HG02970 (cell line): Measurements from ENCODE around the gene HDAC1.
"Not testable (repeated sequence)": the region's sequence is repeated elsewhere in the genome, so short reads cannot be mapped to it uniquely, and the experiment has no call there.

Source experiments
- ATAC-seq: cut with Tn5 transposase; IDR thresholded peaks from one replicate; pipeline ENCODE4 v1.9.1; 2021; ENCODE audit warnings: mild to moderate bottlenecking, moderate library complexity, moderate number of reproducible peaks; ENCODE audit not compliant: unreplicated experiment, low FRiP score

HDAC1 gene

DNA sequence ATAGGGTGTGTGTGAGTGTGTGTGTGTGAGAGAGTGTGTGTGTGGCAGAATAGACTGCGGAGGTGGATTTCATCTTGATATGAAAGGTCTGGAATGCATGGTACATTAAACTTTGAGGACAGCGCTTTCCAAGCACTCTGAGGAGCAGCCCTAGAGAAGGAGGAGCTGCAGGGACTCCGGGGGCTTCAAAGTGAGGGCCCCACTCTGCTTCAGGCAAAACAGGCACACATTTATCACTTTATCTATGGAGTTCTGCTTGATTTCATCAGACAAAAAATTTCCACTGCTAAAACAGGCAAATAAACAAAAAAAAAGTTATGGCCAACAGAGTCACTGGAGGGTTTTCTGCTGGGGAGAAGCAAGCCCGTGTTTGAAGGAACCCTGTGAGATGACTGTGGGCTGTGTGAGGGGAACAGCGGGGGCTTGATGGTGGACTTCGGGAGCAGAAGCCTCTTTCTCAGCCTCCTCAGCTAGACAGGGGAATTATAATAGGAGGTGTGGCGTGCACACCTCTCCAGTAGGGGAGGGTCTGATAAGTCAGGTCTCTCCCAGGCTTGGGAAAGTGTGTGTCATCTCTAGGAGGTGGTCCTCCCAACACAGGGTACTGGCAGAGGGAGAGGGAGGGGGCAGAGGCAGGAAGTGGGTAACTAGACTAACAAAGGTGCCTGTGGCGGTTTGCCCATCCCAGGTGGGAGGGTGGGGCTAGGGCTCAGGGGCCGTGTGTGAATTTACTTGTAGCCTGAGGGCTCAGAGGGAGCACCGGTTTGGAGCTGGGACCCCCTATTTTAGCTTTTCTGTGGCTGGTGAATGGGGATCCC lies 18.3 kb upstream of the HDAC1 start:
- no peak for ATAC-seq

DNA sequence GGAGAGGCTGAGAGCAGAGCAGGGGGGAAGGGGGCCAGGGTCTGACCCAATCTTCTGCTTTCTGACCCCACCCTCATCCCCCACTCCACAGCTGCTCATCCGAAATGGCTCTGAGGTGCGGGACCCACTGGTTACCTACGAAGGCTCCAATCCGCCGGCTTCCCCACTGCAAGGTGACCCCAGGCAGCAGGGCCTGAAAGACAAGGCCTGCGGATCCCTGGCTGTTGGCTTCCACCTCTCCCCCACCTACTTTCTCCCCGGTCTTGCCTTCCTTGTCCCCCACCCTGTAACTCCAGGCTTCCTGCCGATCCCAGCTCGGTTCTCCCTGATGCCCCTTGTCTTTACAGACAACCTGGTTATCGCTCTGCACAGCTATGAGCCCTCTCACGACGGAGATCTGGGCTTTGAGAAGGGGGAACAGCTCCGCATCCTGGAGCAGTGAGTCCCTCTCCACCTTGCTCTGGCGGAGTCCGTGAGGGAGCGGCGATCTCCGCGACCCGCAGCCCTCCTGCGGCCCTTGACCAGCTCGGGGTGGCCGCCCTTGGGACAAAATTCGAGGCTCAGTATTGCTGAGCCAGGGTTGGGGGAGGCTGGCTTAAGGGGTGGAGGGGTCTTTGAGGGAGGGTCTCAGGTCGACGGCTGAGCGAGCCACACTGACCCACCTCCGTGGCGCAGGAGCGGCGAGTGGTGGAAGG lies 17.1 kb upstream of the HDAC1 start:
- no peak for ATAC-seq

DNA sequence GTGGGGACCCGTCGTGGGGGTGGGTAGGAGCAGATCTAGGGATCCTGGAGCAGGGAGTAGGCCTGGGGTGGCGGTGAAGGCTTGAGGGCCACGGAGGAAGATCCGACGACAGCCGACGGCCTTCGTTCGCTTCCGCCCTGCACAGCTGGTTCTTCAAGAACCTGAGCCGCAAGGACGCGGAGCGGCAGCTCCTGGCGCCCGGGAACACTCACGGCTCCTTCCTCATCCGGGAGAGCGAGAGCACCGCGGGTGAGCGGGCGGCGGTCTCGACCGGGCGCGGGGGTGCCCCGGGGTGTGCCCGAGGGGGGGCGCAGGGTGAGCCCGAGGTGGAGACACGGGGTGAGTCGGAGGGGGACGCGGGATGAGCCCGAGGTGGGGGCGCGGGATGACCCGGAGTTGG lies 16.5 kb upstream of the HDAC1 start:
- ATAC-seq, result no peak

DNA sequence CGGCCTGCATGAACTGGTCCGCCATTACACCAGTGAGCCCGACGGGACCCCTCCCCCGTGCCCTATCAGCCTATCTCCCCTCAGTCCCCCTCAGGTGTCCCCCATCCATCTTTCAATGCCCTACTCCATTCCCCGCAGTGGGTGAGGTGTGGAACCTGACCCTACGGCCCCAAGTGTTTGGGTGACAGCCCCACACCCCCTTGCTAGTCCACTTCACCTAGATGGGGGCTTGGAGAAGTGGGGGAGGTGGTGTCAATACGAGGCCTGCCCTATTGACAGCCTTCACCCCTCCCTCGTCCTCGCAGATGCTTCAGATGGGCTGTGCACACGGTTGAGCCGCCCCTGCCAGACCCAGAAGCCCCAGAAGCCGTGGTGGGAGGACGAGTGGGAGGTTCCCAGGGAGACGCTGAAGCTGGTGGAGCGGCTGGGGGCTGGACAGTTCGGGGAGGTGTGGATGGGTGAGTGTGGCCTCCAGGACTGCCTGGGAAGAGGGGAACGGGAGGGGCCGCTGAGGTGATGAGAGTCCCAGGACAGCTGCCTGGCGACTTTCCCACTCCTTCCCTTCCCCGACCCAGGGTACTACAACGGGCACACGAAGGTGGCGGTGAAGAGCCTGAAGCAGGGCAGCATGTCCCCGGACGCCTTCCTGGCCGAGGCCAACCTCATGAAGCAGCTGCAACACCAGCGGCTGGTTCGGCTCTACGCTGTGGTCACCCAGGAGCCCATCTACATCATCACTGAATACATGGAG lies 15.7 kb upstream of the HDAC1 start:
- no peak for ATAC-seq

DNA sequence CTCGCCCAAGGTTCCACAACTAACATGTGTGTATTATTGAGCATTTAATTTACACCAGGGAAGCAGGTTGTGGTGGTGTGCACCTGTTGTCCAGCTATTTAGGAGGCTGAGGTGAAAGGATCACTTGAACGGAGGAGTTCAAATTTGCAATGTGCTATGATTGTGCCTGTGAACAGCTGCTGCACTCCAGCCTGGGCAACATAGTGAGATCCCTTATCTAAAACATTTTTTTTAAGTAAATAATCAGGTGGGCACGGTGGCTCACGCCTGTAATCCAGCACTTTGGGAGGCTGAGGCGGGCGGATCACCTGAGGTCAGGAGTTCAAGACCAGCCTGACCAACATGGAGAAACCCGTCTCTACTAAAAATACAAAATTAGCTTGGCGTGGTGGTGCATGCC lies 7.1 kb upstream of the HDAC1 start:
- not testable (repeated sequence) for ATAC-seq

DNA sequence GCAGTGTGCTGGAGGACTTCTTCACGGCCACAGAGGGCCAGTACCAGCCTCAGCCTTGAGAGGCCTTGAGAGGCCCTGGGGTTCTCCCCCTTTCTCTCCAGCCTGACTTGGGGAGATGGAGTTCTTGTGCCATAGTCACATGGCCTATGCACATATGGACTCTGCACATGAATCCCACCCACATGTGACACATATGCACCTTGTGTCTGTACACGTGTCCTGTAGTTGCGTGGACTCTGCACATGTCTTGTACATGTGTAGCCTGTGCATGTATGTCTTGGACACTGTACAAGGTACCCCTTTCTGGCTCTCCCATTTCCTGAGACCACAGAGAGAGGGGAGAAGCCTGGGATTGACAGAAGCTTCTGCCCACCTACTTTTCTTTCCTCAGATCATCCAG lies 6.2 kb upstream of the HDAC1 start:
- no peak for ATAC-seq

DNA sequence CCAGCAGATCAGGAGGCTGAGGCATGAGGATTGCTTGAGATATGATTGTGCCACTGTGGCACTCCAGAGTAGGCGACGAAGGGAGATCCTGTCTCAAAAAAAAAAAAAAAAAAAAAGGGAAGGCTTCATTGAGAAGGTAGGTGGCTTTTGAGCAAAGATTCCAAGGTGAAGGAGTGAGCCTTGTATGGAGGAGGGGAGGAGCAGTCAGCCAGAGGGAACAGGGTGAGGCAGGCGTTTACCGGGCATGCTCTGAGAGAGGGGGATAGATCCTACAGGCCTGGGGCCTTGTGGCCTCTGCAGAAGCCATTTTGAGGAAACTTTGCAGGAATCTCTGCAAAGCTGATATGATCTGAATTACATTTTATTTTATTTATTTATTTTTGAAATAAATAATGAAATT lies 5.1 kb upstream of the HDAC1 start:
- no peak for ATAC-seq

DNA sequence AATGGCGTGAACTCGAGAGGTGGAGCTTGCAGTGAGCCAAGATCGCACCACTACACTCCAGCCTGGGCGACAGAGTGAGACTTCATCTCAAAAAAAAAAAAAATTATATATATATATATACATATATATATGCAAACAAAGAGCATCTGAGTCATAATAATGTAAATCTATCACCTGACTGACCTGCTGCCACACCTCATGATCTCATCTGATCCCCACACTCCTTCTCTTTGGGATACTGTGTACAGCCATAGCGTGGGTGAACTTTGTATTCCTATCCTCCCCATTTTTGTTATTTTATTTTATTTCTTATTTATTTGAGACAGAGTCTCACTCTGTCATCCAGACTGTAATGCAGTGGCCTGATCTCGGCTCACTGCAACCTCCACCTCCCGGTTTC lies 2.6 kb upstream of the HDAC1 start:
- ATAC-seq, result no peak

DNA sequence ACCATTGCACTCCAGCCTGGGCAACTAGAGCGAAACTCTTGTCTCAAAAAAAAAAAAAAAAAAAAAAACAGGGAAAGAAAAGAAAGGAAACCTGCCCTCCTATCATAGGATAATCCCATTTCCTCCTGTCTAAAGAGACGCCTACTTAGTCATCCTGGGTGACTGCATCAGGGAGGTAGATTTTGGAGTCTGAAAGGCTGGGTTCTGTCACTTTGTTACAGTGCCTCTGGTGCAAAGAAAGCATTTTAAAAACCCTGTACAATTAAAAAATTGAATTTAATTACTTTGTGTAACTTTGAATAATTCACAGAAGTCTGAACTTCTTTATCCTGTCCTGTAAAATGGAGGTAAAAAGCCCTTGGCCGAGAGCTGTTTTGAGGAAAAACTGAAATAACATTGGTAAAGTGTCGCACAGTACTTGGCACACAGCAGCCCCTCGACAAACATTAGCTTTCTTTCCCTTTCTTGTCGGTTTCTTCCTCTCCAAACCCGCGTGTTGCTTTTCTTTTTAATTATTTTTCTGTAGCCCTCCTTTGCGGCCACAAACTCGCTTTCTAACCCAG lies 657 bp upstream of the HDAC1 start:
- no peak for ATAC-seq

DNA sequence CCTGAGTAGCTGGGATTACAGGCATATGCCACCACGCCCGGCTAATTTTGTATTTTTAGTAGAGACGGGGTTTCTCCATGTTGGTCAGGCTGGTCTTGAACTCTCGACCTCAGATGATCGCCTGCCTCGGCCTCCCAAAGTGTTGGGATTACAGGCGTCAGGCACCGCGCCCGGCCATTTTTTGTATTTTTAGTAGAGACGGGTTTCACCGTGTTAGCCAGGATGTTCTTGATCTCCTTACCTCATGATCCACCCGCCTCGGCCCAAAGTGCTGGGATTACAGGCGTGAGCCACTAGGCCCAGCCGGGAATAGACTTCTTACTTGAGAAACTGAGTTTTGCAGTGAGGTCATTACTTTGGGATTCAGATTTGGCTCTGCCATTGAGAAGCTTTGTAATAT lies 6.3 kb downstream of the HDAC1 start:
- ATAC-seq, result not testable (repeated sequence)

DNA sequence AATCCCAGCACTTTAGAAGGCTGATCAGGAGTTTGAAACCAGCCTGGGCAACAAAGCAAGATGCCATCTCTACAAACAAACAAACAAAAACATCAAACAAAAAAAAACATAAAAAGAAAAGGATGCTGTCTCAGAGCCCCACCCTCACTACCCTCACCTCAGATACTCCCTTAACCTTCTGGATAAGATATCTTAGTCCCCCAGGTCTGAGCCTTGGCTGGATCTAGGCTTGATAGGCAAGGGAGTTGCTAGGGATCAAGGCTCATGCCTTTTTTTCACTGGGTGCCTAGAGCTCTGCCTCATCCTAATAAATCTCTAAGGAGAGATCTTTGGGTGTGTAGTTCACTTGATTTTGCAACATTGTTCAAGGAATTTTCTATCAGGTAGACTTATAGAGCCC lies 7.4 kb downstream of the HDAC1 start:
- ATAC-seq, result no peak

DNA sequence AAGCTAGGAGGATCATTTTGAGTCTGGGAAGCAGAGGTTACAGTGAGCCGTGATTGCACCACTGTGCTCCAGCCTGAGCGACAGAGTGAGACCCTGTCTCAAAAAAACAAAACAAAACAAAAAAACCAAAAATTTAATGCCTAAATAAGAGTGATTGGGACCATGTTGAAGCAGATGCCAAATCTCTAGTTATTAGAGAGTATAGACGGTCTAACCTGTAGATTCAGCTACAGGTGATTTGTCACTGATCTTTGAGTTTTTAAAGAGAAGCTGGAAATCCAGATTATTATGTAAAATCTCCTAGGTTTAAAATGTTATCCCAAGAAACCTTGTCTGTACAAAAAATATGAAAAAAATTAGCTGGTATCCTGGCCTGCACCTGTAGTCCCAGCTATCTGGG lies 11.5 kb downstream of the HDAC1 start:
- ATAC-seq, result no peak

DNA sequence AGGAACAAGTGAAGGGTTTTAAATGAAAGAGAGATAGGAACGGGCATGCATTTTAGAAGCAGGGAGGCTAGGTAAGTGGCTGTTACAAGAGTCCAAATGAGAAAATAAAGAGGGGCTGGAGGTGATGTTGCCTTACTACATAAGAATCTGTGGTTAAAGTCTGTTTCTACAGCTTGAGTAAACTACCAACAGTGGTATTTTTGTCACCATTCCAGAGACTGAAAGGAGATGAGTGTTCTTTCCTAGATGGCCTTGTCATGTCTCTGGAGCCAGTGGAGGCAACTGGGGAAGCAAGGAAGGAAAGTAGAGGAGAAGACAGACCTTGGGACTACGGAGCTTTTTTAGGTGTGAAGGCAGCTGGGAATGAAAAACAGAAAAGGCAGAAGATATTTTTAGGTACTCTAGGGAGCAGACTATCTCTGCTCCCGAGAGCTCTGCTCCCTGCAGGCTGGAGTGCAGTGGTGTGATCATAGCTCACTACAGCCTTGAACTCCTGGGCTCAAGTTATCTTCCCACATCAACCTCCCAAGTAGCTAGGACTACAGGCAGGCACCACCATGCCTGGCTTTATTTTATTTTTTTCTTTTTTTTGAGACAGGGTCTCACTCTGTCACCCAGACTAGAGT lies 12.2 kb downstream of the HDAC1 start:
- no peak for ATAC-seq

DNA sequence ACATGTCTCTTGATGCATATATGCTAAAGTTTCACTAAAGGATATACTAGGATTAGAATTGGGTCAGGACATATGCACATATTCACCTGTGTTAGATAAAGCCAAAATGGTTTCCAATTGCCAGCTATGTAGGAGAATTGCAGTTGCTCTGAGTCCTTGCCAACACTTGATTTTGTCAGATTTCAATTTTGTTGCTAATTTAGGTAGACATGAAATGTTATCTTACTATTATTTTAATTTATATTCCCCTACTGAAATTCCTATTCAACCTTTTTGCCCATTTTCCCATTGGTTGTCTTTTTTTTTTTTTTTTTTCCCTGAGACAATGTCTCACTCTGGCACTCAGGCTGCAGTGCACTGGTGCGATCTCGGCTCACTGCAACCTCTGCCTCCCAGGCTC lies 13.4 kb downstream of the HDAC1 start:
- ATAC-seq, result no peak

DNA sequence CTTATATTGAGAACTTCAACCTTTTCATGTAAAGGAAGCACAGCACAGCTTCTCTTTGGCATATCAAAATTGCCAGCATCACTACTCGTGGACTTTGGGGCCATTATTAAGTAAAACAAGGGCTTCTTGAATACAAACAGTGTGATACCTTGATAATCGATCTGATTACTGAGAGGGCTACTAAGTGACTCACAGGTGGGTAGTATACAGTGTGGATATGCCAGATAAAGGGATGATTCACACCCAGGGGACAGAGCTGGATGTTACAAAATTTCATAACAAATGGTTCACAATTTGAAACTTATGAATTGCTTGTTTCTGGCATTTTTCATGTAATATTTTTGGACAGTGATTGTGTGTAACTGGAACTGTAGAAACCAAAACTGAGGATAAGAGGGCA lies 15.4 kb downstream of the HDAC1 start:
- no peak for ATAC-seq

DNA sequence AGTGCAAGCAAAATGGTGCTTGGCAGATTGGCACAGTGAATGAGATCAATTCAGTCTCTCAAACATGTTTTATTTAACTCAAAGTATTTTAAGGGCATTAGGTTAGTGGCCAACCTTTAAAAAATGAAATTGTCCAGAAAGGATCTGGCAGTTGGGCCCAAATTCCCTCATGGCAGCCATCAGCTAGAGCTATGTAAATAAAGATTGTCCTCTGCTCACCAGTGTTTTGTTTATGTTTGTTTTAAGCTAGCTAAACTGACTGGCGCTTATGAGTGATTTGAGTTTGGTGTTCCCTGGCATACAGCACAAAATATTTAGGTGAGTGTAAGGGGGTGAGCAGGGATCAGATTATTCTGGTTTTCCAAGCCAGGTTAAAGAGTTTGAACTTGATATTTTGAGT lies 18.1 kb downstream of the HDAC1 start:
- ATAC-seq, result no peak

DNA sequence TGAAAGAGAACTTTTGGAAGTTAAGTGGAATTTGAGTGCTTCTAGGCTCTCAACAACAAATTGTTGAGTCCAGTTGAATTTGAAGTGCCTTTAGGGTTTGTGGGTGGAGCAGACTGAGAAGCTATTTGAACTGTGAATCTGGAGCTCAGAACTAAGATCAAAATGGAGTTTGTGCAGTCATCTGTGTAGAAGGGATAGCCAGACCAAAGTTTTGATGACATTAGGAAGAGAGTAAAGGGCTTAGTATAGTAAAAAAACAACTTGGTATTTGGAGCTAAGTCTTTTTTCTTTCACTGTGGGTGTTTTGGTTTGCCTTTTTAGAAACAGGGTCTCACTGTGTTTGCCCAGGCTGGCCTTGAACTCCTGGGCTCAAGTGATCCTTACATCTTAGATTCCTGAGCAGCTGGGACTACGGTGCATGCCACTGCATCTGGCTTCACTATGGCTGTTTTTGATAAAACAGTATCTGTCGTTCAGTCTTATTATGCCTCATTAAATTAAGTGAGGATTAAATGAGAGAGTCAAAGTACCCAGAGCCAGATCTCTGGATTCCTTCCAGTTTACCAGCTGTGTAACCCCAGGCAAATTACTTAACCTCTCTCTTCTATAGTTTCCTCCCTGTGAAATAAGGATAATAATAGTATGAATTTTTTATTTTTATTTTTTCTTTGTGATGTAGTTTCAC lies 20.0 kb downstream of the HDAC1 start:
- ATAC-seq, result no peak

DNA sequence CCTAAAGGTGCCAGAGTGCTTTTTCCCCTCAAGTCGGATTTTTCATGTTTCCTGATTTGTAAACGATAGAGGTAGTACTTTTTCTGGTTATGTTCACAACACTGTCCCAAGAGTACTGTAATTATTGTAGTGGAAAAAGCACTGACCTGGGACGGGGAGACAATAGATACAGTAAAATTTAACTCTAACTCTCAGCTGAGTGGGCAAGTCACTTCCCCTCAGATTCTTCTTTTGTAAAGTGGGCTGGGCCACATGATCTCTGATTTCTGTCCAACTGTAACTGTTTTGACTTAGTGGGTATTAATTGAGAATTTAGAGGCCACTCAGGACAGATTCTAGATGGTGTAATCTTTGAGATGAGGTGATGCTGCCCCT lies 25.0 kb downstream of the HDAC1 start:
- ATAC-seq, result no peak

DNA sequence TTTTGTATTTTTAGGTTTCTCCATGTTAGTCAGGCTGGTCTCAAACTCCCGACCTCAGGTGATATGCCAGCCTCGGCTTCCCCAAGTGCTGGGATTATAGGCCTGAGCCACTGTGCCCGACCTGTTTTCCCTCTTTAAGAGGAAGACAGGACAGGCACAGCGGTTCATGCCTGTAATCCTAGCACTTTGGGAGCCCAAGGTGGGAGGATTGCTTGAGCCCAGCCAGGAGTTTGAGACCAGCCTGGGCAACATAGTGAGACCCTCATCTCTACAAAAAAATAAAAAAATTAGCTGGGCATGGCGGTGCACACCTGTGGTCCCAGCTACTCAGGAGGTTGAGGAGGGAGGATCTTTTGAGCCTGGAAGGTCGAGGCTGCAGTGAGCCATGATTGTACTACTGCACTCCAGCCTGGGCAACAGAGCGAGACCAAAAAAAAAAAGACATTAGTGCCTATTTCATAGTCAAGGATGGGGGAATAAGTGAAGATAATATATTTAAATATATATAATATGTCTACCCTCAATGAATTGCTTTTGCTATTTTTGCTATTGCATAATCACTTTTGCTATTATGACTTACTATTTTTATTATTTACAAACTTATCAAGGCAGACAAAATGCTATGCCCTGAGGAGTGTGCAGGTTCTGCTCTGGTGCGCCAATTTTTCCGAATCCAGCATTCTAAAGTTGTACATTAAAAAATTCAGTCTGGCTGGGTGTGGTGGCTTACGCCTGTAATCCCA lies 26.4 kb downstream of the HDAC1 start:
- ATAC-seq, result no peak
